GM23338 (cell line): ENCODE results near the gene COL6A1.

Experiments
- CREB1 ChIP-seq: fragments of 250-450 bp; sonication (Bioruptor Pico); IDR thresholded peaks from 2 replicates; pipeline ENCODE4 v1.5.0; 2020; ENCODE audit warnings: low read depth, mild to moderate bottlenecking, moderate library complexity
- EZH2 ChIP-seq: fragments of 200-600 bp; sonication (generic); IDR thresholded peaks from one replicate; pipeline ENCODE4 v1.8.0; 2017; ENCODE audit warnings: antibody characterized with exemption, mild to moderate bottlenecking, low read depth; ENCODE audit not compliant: unreplicated experiment
- EZH2phosphoT487 ChIP-seq: fragments of 200-600 bp; sonication (generic); IDR thresholded peaks from one replicate; pipeline ENCODE4 v1.8.1; 2018; ENCODE audit warnings: antibody characterized with exemption; ENCODE audit not compliant: unreplicated experiment
- JUNB ChIP-seq: IDR thresholded peaks from one replicate; pipeline ENCODE4 v1.6.1; 2016; ENCODE audit warnings: antibody characterized with exemption; ENCODE audit not compliant: unreplicated experiment
- NANOG ChIP-seq: IDR thresholded peaks from 2 replicates; pipeline ENCODE4 v1.6.1; 2016; ENCODE audit warnings: antibody characterized with exemption, borderline replicate concordance
- POLR2AphosphoS5 ChIP-seq: IDR thresholded peaks from 2 replicates; pipeline ENCODE4 v1.6.1; 2016; ENCODE audit warnings: antibody characterized with exemption, low read depth
- REST ChIP-seq: IDR thresholded peaks from one replicate; pipeline ENCODE4 v1.6.1; 2018; ENCODE audit warnings: antibody characterized with exemption; ENCODE audit not compliant: unreplicated experiment
- ZNF114 ChIP-seq: fragments of 250-450 bp; sonication (Bioruptor Pico); IDR thresholded peaks from 2 replicates; pipeline ENCODE4 v1.5.0; 2020; ENCODE audit warnings: mild to moderate bottlenecking, moderate library complexity
- ZNF331 ChIP-seq: fragments of 250-450 bp; sonication (Bioruptor Pico); IDR thresholded peaks from 2 replicates; pipeline ENCODE4 v1.5.0; 2020; ENCODE audit warnings: low read depth, mild to moderate bottlenecking, moderate library complexity
- TF ChIP-seq, protein P1 (sequence below), 2 experiments: fragments of 200-600 bp in 1 of 2; sonication (generic) in 1 of 2; conservative IDR thresholded peaks; 2 replicates each; pipeline versions ENCODE4 v1.5.1 to v1.6.1; 2016 to 2017; ENCODE audit warnings: antibody characterized with exemption in 2 of 2, low read depth in 2 of 2, mild to moderate bottlenecking in 2 of 2, moderate library complexity in 1 of 2

DNA sequence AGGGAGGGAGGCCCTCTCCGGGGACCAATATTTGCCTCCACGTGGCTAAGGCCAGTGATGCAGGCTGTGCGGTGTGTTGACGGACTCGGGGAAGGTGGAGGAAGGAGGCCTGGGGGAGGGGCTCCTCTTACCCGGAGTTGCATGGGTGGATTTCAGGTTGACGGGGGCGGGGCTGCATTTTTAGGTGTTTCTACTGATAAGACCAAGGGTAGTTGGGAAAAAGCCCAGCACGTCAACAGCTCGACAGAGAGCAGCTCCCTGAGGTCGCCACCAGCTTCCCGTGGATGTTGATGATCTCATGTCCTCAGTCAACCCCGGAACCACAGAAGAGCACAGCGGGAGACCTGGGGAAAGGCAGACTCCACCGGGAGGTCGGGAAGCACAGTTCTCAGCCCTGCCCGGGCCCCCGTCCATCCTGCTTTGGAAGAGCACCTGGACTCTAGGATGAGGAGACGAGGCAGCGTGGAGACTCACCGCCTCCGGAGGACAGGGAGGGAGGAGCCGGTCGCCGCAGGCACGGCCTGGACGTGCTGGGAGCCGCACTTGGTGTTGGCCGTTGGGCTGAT is 32.9 kb upstream of the COL6A1 start:
- TF ChIP-seq, protein P1, sequence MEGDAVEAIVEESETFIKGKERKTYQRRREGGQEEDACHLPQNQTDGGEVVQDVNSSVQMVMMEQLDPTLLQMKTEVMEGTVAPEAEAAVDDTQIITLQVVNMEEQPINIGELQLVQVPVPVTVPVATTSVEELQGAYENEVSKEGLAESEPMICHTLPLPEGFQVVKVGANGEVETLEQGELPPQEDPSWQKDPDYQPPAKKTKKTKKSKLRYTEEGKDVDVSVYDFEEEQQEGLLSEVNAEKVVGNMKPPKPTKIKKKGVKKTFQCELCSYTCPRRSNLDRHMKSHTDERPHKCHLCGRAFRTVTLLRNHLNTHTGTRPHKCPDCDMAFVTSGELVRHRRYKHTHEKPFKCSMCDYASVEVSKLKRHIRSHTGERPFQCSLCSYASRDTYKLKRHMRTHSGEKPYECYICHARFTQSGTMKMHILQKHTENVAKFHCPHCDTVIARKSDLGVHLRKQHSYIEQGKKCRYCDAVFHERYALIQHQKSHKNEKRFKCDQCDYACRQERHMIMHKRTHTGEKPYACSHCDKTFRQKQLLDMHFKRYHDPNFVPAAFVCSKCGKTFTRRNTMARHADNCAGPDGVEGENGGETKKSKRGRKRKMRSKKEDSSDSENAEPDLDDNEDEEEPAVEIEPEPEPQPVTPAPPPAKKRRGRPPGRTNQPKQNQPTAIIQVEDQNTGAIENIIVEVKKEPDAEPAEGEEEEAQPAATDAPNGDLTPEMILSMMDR (conservative IDR thresholded peaks at IDR 0.05; ENCODE audit: low read depth in 2 of 2) = no peak
- no peak for TF ChIP-seq EZH2phosphoT487
- no peak for TF ChIP-seq EZH2
- TF ChIP-seq CREB1 (CRISPR knock-in tag) = no peak
- TF ChIP-seq REST = no peak
- no peak for TF ChIP-seq POLR2AphosphoS5
- no peak for TF ChIP-seq ZNF114 (CRISPR knock-in tag)
- TF ChIP-seq JUNB = no peak
- no peak for TF ChIP-seq NANOG
- no peak for TF ChIP-seq ZNF331 (CRISPR knock-in tag)
